WERI-Rb-1 (cell line): ENCODE measurements around the gene COX6A1.

Experiments used
- DNase-seq: peaks from one replicate; pipeline ENCODE4 v3.0.0-alpha.2; 2020
- H3K27ac ChIP-seq: fragments of 250-450 bp; sonication (Bioruptor Pico); 2 replicates; pipeline ENCODE4 v1.5.1; 2020; ENCODE audit warnings: mild to moderate bottlenecking, moderate library complexity
- H3K27me3 ChIP-seq: fragments of 250-450 bp; sonication (Bioruptor Pico); 2 replicates; pipeline ENCODE4 v1.5.1; 2021; ENCODE audit warnings: mild to moderate bottlenecking, low read depth, moderate library complexity; ENCODE audit not compliant: insufficient read depth, severe bottlenecking
- H3K36me3 ChIP-seq: fragments of 250-450 bp; sonication (Bioruptor Pico); 2 replicates; pipeline ENCODE4 v1.5.1; 2020; ENCODE audit warnings: mild to moderate bottlenecking, moderate library complexity
- H3K4me3 ChIP-seq: 2 replicates; pipeline ENCODE4 v1.5.1; 2011; ENCODE audit warnings: low read depth, mild to moderate bottlenecking, control low read depth, low read length
- H3K9me3 ChIP-seq: fragments of 250-450 bp; sonication (Bioruptor Pico); 2 replicates; pipeline ENCODE4 v1.5.1; 2021; ENCODE audit warnings: mild to moderate bottlenecking, moderate library complexity; ENCODE audit not compliant: severe bottlenecking
- TF ChIP-seq, protein P1 (sequence below): IDR thresholded peaks from 2 replicates; pipeline ENCODE4 v1.5.1; 2011; ENCODE audit warnings: low read depth, mild to moderate bottlenecking, control low read depth, inconsistent platforms, low read length

The COX6A1 gene

DNA sequence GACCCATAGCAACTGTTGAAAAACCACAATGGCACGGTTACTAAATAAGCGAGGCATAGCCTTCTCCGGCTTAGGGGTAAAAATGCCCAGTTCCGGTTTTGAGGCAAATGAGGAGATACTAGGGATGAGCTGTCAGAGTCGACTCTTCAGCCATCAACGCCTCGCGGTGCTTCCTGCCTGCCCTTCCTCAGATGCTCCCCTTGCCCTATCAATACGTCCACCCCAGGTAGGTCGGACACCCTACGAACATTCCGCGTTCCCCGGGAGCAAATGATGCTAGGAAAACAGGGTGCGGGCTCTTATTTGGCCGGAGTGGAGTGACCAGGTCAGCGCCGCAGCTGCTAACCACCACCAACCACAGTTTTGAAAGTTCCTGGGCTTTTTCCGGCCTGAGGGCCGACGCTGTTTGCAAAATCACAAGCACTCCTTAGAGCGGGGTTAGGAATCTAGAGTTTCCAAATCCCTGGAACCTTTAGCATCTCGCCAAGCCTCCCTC lies 30.5 kb downstream of the COX6A1 start:
- H3K27me3 ChIP-seq = no peaks in the 10 kb centered on the region
- H3K36me3 ChIP-seq = peaks cover 47% of the 10 kb centered on the region
- H3K27ac ChIP-seq = peak overlapping the region; percentile 91
- TF ChIP-seq, protein P1, sequence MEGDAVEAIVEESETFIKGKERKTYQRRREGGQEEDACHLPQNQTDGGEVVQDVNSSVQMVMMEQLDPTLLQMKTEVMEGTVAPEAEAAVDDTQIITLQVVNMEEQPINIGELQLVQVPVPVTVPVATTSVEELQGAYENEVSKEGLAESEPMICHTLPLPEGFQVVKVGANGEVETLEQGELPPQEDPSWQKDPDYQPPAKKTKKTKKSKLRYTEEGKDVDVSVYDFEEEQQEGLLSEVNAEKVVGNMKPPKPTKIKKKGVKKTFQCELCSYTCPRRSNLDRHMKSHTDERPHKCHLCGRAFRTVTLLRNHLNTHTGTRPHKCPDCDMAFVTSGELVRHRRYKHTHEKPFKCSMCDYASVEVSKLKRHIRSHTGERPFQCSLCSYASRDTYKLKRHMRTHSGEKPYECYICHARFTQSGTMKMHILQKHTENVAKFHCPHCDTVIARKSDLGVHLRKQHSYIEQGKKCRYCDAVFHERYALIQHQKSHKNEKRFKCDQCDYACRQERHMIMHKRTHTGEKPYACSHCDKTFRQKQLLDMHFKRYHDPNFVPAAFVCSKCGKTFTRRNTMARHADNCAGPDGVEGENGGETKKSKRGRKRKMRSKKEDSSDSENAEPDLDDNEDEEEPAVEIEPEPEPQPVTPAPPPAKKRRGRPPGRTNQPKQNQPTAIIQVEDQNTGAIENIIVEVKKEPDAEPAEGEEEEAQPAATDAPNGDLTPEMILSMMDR = no peak
- no peaks in the 10 kb centered on the region for H3K9me3 ChIP-seq
- peak overlapping the region; percentile 71 for H3K4me3 ChIP-seq
- DNase-seq = peak; percentile 20

DNA sequence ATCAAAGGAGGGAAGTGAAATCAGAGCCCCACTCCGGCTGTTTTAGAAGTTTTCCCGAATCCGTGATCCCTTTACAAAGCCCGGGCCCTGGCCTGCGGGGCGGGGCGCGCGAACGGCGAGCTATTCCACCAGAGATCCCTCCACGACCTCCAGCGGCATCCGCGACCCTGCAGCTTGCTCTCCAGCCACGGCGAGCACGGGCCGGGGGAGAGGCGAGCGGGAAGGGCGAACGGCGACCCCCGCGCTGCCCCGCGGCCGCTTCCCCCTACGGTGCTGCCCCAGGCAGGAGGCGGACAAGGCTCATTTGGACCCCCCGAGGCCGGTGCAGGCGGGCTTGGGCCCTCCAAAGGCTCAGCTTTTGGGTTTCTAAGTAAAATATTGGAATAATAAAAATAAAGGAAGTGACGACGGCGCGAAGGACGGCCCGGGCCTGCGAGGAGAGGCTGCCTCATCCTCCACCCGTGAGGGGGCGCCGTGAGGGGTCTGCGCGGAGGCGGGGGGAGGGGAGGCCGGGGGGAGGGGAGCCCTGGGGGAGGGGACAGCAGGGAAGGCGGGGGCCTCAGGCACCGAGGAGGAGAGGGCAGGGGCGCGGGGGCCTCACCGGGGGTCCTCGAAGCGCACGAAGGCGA lies 31.0 kb downstream of the COX6A1 start:
- H3K4me3 ChIP-seq = peak overlapping the region; percentile 71
- H3K36me3 ChIP-seq = peaks cover 42% of the 10 kb centered on the region
- peak overlapping the region; percentile 91 for H3K27ac ChIP-seq
- H3K9me3 ChIP-seq = no peaks in the 10 kb centered on the region
- no peaks in the 10 kb centered on the region for H3K27me3 ChIP-seq
- peak; percentile 41 for DNase-seq
- TF ChIP-seq, protein P1 = 0 out of 2 replicates have a peak, but pooled peaks have one; percentile 4

DNA sequence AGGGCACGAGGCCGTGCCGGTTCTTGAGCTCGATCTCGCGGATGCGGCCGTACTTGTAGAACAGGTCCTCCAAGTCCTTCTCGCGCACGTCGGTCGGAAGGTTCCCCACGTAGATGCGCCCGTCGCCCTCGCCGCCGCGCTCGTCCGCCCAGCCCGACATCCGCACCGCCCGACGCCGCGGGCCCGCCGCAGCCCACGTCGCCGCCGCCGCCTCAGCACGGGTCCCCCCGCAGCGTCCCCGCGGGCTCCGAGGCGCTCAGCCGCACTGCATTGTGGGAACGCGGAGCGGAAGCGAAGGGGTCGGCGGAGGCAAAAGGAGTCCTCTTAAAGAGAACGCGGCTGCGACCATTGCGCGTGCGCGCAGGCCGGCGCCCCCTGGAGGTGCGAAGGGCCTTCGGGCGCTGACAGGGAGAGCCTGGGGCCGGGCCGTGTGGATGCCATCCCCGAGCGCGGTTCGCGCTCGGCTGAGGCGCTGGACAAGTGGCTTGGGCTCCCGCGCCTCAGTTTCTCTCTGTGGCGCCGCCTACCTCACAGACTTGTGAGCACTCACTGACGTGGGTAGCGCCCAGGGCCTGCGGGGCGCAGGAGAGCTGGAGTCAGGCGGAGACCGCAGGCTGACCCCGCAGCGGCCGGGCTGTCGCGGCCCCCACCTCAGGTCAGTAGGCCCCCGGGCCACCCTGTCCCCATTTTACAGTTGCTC lies 31.7 kb downstream of the COX6A1 start, which contains the start of gene SRSF9:
Gene SRSF9, minus strand, starts transcription at position 299 of the 700 bp plus-strand sequence. Its CDS starts 139 bp downstream, at position 160.
- peak; percentile 96 for DNase-seq
- TF ChIP-seq, protein P1 = peak; percentile 96
- H3K27ac ChIP-seq = peak within 1 kb of the TSS; percentile 91

DNA sequence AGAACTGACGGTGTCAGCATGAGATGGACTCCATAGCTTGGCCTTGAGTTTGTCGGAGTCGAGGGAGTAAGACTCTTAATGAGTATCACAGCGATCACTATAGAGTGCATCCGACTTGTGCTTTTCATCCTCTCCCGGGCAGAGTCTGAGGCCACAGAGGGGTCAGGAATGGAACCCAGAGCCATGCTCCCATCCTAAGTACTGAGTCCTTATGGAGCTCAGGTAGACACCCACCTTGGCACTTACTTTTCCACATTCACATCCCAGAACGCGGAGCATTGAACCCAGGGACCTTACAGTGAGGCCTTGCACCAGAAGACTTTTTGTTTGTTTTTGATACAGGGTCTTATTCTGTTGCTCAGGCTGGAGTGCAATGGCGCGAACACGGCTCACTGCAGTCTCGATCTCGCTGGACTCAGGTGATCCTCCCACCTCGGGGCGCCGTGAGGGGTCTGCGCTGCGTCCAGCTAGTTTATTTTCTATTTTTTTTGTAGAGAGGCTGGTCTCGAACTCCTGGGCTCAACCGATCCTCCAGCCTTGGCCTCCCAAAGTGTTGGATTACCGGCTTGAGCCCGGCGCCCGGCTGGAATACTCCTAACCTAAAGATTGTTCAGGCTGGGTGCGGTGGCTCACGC lies 32.4 kb downstream of the COX6A1 start:
- H3K27me3 ChIP-seq = no peaks in the 10 kb centered on the region
- no peak for DNase-seq
- H3K36me3 ChIP-seq = peaks cover 28% of the 10 kb centered on the region
- no peaks in the 10 kb centered on the region for H3K9me3 ChIP-seq
- peak overlapping the region; percentile 91 for H3K27ac ChIP-seq
- TF ChIP-seq, protein P1 = no peak
- H3K4me3 ChIP-seq = peak overlapping the region; percentile 71

More for the DNA sequence above, 31.7 kb downstream of the COX6A1 start, which contains the start of gene SRSF9:
- Histone ChIP-seq H3K27me3 (no peaks in the 10 kb centered on the region), H3K36me3 (peaks cover 35% of the 10 kb centered on the region), H3K9me3 (no peaks in the 10 kb centered on the region), H3K4me3 (peak within 1 kb of the TSS; percentile 71)

DNA sequence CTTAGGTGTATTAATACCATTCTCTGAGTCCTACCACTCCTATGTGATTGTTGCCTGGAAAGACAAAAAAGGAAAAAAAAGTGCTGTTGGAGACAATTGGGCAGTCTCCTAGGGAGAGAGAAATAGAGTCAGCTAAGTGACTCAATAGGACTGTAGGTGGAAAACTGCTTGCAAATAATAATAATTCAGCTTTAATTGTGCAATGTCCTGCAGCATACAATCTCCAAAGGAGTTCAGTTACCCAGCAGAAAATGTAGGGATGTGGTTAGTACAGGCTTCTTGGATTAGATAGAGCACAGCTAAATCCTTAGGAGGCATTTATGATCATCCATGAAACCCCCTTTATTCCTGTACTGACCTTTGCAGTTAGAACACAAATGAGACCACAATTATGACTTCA lies 34.6 kb downstream of the COX6A1 start:
- H3K9me3 ChIP-seq = no peaks in the 10 kb centered on the region
- no peak overlapping the region for H3K4me3 ChIP-seq
- peaks cover 6% of the 10 kb centered on the region for H3K36me3 ChIP-seq
- no peak overlapping the region for H3K27ac ChIP-seq
- TF ChIP-seq, protein P1 = no peak
- no peak for DNase-seq
- H3K27me3 ChIP-seq = no peaks in the 10 kb centered on the region
